Cardiac septum (tissue), 1 donor: ENCODE results near the gene ZBTB42. TPM values are rescaled to one million over a fixed set of nuclear protein-coding genes. Genes with fewer than 3 reads are reported as not detected.
A peak's percentile ranks its signal among the peaks of the same experiment; 100 is the strongest.

Experiments
- DNase-seq: peaks from one replicate; pipeline ENCODE4 v3.0.0-alpha.2; 2020; ENCODE audit warnings: low spot score
- intact Hi-C: fragments of 100-400 bp; cut with DNase I; formaldehyde crosslinking; loops from one replicate; pipeline ENCODE4 v1.14.0; 2022
- total RNA-seq: library from RNA; stranded (reverse); fragmentation: NEBNext Ultra II Directional; extraction: Animal tissue kit (Norgen Biotek cat#: 25700); gene quantifications from one replicate; pipeline ENCODE4 v1.2.1, GENCODE V29; 2021
- donor health status: DM: no; HTN: no; CAD: no.

The ZBTB42 gene
- total RNA-seq, 1 donor from 2014 or later, result 8.6 TPM

DNA sequence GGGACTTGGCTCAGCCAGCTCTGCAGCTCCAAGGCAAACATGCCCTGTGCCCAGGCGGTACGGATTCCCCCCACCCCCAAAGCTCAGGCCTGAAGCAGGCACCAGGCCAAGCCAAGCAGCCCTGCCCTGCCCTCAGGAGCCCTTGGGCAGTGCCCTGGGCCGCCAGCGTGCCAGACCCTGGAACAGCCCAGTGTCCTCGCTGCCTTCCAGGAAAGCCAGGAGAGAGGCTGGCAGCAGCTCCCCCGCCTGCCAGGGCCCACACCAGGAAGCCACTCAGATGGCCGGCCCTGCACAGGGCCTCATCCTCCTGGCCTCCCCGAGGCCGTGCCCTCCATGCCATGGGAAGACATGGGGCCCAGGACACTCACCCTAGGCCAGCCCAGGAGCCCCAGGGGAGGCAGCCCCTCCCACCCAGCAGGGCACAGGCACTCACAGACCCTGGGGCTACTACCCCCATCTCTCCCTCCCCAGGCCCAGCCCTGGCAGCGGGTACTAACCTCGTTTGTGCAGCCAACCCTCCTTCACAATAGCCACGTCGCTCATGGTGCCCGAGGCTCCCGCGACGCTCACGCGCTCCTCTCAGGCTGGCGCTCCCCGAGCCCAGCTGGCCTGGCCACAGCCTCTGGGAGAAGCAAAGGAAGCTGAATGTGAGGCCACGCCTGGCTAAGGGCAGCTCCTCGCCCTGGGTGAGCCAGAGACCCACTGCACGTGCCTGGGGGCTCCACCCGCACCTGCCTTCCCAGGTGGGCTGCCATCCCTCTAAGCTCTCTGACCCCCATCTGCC lies 8.6 kb upstream of the ZBTB42 start:
- DNase-seq, result peak; percentile 86
- intact Hi-C loops, result no loop called here

DNA sequence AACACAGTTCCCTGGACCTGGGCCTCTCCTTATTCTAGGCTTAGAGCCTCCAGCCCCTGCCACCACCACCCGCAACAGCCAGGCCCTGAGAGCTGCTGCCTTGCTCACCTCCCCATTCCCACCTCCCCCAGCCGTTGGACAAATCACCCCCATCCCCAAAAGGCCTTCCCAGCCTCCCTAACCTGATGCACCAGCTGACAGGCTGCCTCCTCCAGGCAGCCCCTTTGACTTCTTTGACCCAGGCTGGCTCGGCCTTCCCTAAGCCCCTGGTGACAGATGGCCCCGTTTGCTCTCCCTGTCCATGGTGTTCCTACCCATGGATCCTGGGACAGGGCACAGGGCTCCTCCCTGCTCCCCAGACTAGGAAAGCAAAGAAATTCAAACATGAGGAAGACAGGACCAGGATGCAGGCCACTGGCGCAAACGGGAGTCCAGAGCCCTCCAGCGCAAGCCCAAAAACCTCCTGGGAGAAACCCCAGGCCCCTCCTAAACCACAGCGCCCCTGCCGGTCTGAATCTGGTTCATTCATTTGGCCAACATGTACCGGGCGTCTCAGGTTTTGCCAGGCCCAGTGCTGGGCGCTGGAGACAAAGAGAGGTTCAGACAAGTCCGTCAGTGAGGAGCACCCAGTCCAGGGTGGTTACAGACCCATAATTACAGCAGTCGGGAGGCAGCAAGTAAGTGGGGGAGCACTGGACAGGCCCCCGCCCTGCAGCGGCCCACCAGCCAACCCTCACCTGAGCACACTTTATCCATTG lies 7.8 kb upstream of the ZBTB42 start:
- intact Hi-C loops, result no loop called here
- no peak for DNase-seq

- no peak for DNase-seq
- intact Hi-C loops, result no loop called here
These were observed 7.3 kb upstream of the ZBTB42 start for GRCh38 chr14:104793703-104793959.

DNA sequence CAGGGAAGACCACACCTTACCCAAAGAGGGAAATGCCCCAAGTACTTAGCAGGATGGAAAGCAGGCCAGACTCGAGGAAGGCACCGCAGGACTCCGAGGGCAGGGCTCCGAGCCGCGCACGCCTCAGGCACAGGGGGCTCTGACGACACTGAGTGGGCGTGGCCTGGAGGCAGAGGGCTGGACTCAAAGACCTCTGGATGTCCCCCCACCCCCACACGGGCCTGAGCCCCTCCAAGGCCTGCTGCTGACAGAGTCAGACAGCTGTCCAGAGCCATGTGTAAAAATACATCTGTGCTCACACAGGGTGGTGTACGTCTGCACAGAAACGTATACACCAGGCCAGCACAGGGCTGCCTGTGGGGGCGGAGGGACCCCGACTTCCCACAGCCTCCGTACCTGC lies 6.8 kb upstream of the ZBTB42 start:
- DNase-seq, result no peak
- intact Hi-C loops, result no loop called here

DNA sequence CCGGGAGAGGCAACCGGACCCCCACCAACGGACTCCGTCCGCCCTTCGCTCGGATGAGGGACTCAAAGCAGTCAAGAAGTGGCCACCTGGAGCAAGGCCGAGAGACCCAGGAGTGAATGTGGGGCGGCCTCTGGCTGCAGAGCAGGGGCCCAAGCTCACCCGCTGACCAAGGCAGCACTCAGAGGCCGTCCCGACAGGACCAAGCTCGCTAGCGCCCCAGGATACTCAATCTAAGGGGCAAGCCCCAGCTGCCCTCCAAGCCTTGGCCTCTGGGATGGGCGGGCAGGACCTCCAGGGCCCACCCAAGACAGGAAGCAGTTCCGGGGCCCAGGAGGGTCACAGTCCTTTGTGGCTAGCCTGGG lies 6.3 kb upstream of the ZBTB42 start:
- intact Hi-C loops, result no loop called here
- no peak for DNase-seq

- intact Hi-C loops, result no loop called here
- no peak for DNase-seq
These were observed 5.7 kb upstream of the ZBTB42 start, which contains the start of gene AKT1 for GRCh38 chr14:104794993-104795780. AKT1 (minus strand) TSS chr14:104795748; CDS start chr14:104792643, 3,105 bp downstream.

DNA sequence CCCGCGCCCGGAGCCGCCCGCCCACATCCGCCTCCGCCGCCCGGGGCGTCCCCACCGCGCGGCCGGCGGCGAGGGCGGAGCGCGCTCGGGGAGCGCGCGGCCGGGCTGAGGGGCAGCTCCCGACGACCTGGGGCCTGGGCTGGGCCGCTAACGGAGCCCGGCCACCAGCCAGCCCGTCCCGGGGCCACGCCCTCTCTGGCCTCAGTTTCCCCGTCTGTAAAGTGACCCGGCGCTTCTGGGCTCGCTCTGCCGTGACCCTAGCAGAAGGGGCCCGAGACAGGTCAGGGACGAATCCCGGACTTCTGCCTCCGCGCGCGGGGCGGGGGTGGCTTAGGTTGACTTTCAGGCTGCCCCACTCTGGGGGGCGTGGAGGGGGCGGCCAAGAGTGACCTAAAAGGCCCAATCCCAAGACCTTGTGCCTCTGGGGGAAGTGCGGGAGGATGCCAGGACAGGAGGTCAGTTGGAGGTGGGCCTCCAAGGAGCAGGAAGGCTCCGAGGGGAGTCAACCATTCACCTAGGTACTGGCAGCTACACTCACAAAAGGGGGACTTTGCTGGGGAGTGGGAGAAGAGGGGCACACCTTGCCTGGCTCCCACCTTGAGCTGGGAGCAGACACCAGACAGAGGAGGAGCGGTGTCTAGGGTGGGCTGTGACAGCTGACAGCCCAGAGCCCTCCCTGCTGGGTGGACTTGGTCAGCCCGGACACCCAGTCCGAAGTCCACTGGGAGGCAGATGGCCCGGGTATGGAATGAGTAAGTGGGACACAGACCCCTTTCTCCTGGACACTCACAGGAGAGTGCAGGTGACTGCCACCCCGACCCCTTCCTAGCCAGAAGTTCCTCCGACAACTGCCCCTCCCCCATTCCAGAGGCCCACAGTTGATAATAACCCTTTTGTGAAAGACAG lies 4.9 kb upstream of the ZBTB42 start:
- peak; percentile 82 for DNase-seq
- intact Hi-C loops, result no loop called here

GRCh38 chr14:104796687-104797081 lies 4.2 kb upstream of the ZBTB42 start:
- DNase-seq, result no peak
- intact Hi-C loops, result no loop called here

GRCh38 chr14:104797115-104798044 lies 3.5 kb upstream of the ZBTB42 start:
- DNase-seq, result no peak
- intact Hi-C loops, result no loop called here

- DNase-seq, result no peak
- intact Hi-C loops, result no loop called here
These were observed 2.3 kb upstream of the ZBTB42 start for GRCh38 chr14:104798300-104799243.

DNA sequence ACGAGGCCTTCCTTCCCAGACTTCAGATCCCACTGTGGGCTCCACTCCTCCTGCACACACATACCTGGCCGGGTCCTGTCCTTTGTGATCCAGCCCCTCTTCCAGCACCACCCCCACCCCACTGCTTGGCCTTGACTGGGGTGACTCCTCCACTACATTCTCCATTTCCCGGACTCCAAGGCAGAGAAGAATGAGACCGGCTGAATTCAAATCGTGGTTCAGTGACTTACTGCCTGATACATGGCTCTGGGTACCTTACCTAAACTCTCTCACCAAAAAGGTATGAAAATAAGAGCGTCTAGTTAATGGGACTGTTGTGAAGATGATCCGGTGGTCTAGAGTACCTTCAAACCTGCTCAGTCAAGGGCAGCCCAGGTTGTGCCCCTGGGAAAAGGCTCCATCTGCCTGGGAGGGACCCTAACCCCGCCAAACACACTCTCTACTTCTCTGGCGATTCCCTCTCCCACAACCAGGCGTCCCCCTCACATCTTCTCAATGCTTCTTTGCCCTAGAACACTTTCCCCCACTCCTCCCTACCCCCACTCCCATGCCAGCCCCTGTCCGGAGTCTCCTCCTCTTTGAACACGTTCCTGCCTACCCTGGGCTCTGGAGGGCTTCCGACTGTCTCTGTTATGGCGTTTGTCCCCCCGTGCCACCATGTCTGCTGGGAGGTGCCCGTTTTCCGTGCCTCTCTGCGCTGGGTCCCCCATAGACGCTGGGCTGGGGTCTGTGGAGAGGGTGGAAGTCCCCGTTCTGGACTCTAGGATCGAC lies 1.5 kb upstream of the ZBTB42 start:
- no peak for DNase-seq
- intact Hi-C loops, result no loop called here

DNA sequence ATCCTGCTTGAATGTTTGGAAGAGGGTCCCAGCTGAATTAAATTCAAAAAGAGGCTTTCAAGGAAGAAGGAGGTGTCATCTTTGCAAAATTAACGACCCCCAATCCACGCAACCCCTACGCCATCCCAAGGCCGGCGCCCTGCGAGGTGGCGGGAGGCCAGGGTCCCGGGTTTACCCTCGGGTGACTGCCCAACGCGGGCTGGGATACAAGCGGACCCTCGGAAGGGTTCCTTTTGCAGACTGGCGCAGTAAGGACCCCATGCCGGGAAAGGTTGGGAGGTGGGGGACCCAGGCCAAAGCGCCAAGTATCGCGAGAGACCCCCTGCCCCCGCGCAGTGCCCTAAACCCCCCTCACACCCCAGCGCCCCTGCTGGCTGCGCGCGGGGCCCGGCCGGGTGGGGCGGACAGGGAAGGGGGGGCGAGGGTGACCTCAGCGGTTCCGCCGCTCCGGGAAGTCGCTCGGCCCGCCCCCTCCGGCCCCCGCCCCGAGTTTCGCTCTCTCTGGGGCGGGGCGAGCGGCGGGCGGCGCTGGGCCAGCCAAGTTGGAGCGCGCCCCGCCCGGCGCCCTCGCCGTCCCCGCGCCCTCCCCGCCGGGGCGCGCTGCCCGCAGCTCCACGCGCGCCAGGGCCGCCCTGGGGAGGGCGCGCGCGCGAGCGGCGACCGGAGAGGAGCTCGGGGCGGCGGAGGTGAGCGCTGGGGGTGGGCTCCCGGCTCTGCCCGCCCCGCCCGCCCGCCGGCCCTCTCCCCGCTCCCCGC lies 708 bp upstream of the ZBTB42 start:
- DNase-seq, result peak; percentile 91
- intact Hi-C loops, result no loop called here

GRCh38 chr14:104801520-104802393 lies 856 bp downstream of the ZBTB42 start:
- intact Hi-C loops, result no loop called here
- DNase-seq, result no peak

- DNase-seq, result no peak
These were observed 1.7 kb downstream of the ZBTB42 start for GRCh38 chr14:104802394-104803184.

More at GRCh38 chr14:104802394-104803184, 1.7 kb downstream of the ZBTB42 start:
- intact Hi-C loops, result no loop called here
